ENCODE measurements around the gene ALK.

DNA sequence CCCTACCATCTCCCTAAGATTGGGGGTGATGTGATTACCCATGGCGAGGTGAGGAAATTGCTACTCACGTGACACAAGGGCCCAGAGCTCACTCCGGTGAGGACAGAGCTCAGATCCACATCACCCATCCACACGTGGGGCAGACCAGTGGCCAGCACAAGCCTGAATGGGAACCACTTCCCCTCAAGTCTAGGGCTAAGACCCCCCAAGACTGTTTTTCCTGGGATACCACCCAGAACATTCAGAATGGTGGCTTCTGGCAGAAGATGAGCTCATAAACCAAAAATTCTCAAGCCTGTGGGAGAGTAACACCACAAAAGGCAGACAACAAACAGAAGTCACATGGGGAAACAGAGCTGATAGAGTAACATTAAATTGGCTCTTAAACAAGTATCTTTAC is 321.4 kb downstream of the ALK start:
- no peak for TF ChIP-seq RAD21 (IDR thresholded peaks at IDR 0.05; ENCODE audit: low read depth)
- TF ChIP-seq TAF1 (IDR thresholded peaks at IDR 0.05; ENCODE audit: low read depth), result no peak
- no peak for TF ChIP-seq REST (IDR thresholded peaks at IDR 0.05; ENCODE audit: low read depth)
- TF ChIP-seq USF1 (IDR thresholded peaks at IDR 0.05), result no peak
- TF ChIP-seq ZBTB7A (IDR thresholded peaks at IDR 0.05; ENCODE audit: low read depth), result no peak
- no peak for TF ChIP-seq CEBPB (IDR thresholded peaks at IDR 0.05)
- TF ChIP-seq FOXM1 (IDR thresholded peaks at IDR 0.05; ENCODE audit: borderline replicate concordance, low read depth), result no peak
- TF ChIP-seq NFIC (IDR thresholded peaks at IDR 0.05), result no peak
- no peak for TF ChIP-seq TCF12 (IDR thresholded peaks at IDR 0.05; ENCODE audit: low read depth)
- no peak for TF ChIP-seq MAX (IDR thresholded peaks at IDR 0.05)
- no peak for TF ChIP-seq EP300 (IDR thresholded peaks at IDR 0.05; ENCODE audit: borderline replicate concordance)

Measured in Ishikawa (cell line).